Trophoblast cell (in vitro differentiated cells and primary cell): ENCODE measurements around the gene OSTC.

Source experiments
- DNase-seq, 2 donors: peaks; one replicate each; pipeline ENCODE4 v3.0.0-alpha.2; 2016
- H2AFZ ChIP-seq: 2 replicates; pipeline ENCODE4 v1.6.1; 2013; ENCODE audit warnings: low read length, moderate library complexity, mild to moderate bottlenecking; ENCODE audit not compliant: insufficient read depth, poor library complexity
- H2AK5ac ChIP-seq: 2 replicates; pipeline ENCODE4 v1.6.1; 2013; ENCODE audit warnings: mild to moderate bottlenecking, low read length
- H2BK120ac ChIP-seq: 2 replicates; pipeline ENCODE4 v1.6.1; 2013; ENCODE audit warnings: low read length, mild to moderate bottlenecking, moderate library complexity; ENCODE audit not compliant: insufficient read depth, poor library complexity
- H2BK12ac ChIP-seq: 2 replicates; pipeline ENCODE4 v1.6.1; 2013; ENCODE audit warnings: mild to moderate bottlenecking, low read length, moderate library complexity
- H2BK5ac ChIP-seq: 2 replicates; pipeline ENCODE4 v1.6.1; 2013; ENCODE audit warnings: low read length, low read depth, moderate library complexity, mild to moderate bottlenecking; ENCODE audit not compliant: poor library complexity
- H3K14ac ChIP-seq: 2 replicates; pipeline ENCODE4 v1.6.1; 2013; ENCODE audit warnings: mild to moderate bottlenecking, low read length
- H3K18ac ChIP-seq: 2 replicates; pipeline ENCODE4 v1.6.1; 2013; ENCODE audit warnings: mild to moderate bottlenecking, low read length
- H3K23ac ChIP-seq: 2 replicates; pipeline ENCODE4 v1.6.1; 2013; ENCODE audit warnings: low read length
- H3K27ac ChIP-seq: 2 replicates; pipeline ENCODE4 v1.5.1; 2013; ENCODE audit warnings: low read depth, mild to moderate bottlenecking, inconsistent platforms, low read length, moderate library complexity
- H3K27me3 ChIP-seq: 2 replicates; pipeline ENCODE4 v1.6.1; 2013; ENCODE audit warnings: inconsistent platforms, mild to moderate bottlenecking, low read length, moderate library complexity; ENCODE audit not compliant: insufficient read depth
- H3K36me3 ChIP-seq, 2 experiments: 1 replicate in 1 of 2; 2 replicates in 1 of 2; pipeline ENCODE4 v1.6.1; 2013; ENCODE audit warnings: low read length in 2 of 2, mild to moderate bottlenecking in 2 of 2, moderate library complexity in 1 of 2; ENCODE audit not compliant: insufficient read depth in 2 of 2, control insufficient read depth in 1 of 2
- H3K4ac ChIP-seq: 2 replicates; pipeline ENCODE4 v1.6.1; 2013; ENCODE audit warnings: low read depth, mild to moderate bottlenecking, low read length, moderate library complexity
- H3K4me1 ChIP-seq, 2 experiments: 1 replicate in 1 of 2; 2 replicates in 1 of 2; pipeline ENCODE4 v1.6.1; 2013; ENCODE audit warnings: low read length in 2 of 2, mild to moderate bottlenecking in 2 of 2, moderate library complexity in 1 of 2; ENCODE audit not compliant: insufficient read depth in 2 of 2, control insufficient read depth in 1 of 2
- H3K4me2 ChIP-seq: 2 replicates; pipeline ENCODE4 v1.6.1; 2013; ENCODE audit warnings: inconsistent platforms, mild to moderate bottlenecking, low read length, moderate library complexity
- H3K4me3 ChIP-seq: 2 replicates; pipeline ENCODE4 v1.5.1; 2013; ENCODE audit warnings: mild to moderate bottlenecking, low read depth, low read length, inconsistent platforms
- H3K79me1 ChIP-seq: one replicate; pipeline ENCODE4 v1.6.1; 2013; ENCODE audit warnings: low read length
- H3K79me2 ChIP-seq: 2 replicates; pipeline ENCODE4 v1.6.1; 2013; ENCODE audit warnings: low read length, mild to moderate bottlenecking; ENCODE audit not compliant: control insufficient read depth, insufficient read depth, poor library complexity
- H3K9ac ChIP-seq: 2 replicates; pipeline ENCODE4 v1.6.1; 2013; ENCODE audit warnings: mild to moderate bottlenecking, low read length
- H3K9me3 ChIP-seq: 2 replicates; pipeline ENCODE4 v1.6.1; 2013; ENCODE audit warnings: low read depth, mild to moderate bottlenecking, control low read depth, inconsistent platforms, low read length; ENCODE audit not compliant: insufficient read depth
- H4K12ac ChIP-seq: 2 replicates; pipeline ENCODE4 v1.6.1; 2013; ENCODE audit warnings: low read depth, mild to moderate bottlenecking, low read length, moderate library complexity
- H4K8ac ChIP-seq: 2 replicates; pipeline ENCODE4 v1.6.1; 2013; ENCODE audit warnings: low read depth, mild to moderate bottlenecking, low read length, moderate library complexity
- H4K91ac ChIP-seq: one replicate; pipeline ENCODE4 v1.6.1; 2013; ENCODE audit warnings: low read depth, mild to moderate bottlenecking, low read length, moderate library complexity
- WGBS: extraction: QIAGEN DNeasy Blood & Tissue Kit; methylation state at CpG from one replicate; pipeline ENCODE4 v1.1.7; 2013; ENCODE audit warnings: missing lambda C conversion rate; ENCODE audit not compliant: insufficient read length, insufficient coverage; ENCODE audit errors: extremely low coverage; 5-methylcytosine and 5-hydroxymethylcytosine counted together

Gene OSTC

DNA sequence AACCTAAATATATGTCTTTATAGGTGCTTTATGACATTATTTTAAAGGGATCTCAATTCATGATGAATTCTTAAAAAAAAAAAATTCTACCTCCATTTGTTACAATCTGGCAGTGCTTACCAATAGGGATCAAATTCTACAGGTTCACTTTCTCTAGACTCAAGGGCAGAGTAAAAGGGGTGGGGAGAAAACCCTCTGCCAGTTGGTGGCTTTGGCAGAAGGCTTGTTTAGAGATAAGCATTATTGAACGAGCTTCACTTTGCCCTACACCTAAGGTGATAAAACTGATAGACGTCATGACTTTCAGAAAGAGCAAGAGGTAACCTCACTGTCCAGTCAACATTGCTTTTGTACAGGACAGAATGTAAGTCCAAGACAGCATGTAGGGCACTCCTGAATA, 53.6 kb downstream of the OSTC start:
- no peak overlapping the region for H2AFZ ChIP-seq
- no peak overlapping the region for H3K27ac ChIP-seq
- H3K4me3 ChIP-seq = no peak overlapping the region
- no peak overlapping the region for H4K91ac ChIP-seq
- no peaks in the 10 kb centered on the region for H3K36me3 ChIP-seq
- no CpG with 5 or more reads among the region's 2 CpGs for WGBS
- no peaks in the 10 kb centered on the region for H3K9me3 ChIP-seq
- H3K18ac ChIP-seq = no peak overlapping the region
- H3K79me1 ChIP-seq = no peaks in the 10 kb centered on the region
- no peak overlapping the region for H3K14ac ChIP-seq
- H3K4ac ChIP-seq = no peak overlapping the region
- H3K79me2 ChIP-seq = no peaks in the 10 kb centered on the region
- no peak overlapping the region for H2BK5ac ChIP-seq
- H3K27me3 ChIP-seq = no peaks in the 10 kb centered on the region
- H2BK120ac ChIP-seq = no peak overlapping the region
- no peak overlapping the region for H4K12ac ChIP-seq
- no peak overlapping the region for H3K9ac ChIP-seq
- H3K4me1 ChIP-seq = no peaks in the 10 kb centered on the region
- H3K23ac ChIP-seq = no peak overlapping the region
- no peak overlapping the region for H2AK5ac ChIP-seq
- H3K4me2 ChIP-seq = no peak overlapping the region
- no peak overlapping the region for H2BK12ac ChIP-seq
- H4K8ac ChIP-seq = no peak overlapping the region
- no peak for DNase-seq

DNA sequence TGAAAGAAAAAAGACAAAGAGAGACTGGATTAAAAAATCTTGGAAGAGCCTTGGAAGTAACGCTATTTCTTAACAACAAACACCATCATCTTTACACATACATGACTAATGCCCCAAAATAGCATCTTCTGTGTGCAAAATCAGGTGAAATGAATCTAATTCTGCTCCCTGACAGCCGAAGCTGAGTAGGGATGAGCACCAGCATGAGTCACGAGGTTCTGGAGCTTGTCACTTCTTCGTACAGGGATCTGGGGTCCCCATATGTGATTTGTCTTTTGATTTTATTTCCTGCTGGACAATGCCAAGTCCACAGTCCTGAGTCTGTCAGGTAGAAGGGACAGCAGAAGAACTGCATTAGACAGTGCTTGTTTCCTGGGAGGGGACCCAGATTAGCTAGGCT, 55.9 kb downstream of the OSTC start:
- Histone ChIP-seq H3K14ac (no peak overlapping the region), H3K79me1 (no peaks in the 10 kb centered on the region)
- WGBS = no CpG with 5 or more reads among the region's 4 CpGs

DNA sequence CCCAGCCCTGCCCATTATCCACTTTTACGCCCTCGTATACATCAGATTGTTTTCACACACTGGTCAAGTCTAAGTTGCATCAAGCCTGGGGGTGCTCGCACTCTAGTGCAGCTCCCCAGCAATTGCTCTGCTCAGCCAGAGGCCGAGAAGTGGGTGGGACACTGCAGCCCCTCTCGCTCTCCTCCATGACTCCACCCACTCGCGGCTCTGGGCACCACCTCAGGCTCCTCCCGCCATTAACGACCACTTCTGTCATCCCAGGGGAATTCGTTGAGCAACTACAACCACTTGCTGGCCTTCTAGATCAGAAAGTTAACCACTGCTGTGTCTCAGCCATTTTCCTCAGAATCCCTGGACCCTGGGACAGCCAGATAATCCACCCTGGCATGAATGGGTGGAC, 58.8 kb downstream of the OSTC start:
- WGBS = no CpG with 5 or more reads among the region's 10 CpGs

More for the DNA sequence above, 55.9 kb downstream of the OSTC start:
- Histone ChIP-seq H3K4me2 (no peak overlapping the region), H2AK5ac (no peak overlapping the region), H4K12ac (no peak overlapping the region), H3K4ac (no peak overlapping the region), H2BK12ac (no peak overlapping the region), H3K4me1 (no peaks in the 10 kb centered on the region), H2AFZ (no peak overlapping the region), H4K8ac (no peak overlapping the region), H3K27ac (no peak overlapping the region), H3K23ac (no peak overlapping the region), H3K4me3 (no peak overlapping the region), H2BK5ac (no peak overlapping the region), H3K9me3 (no peaks in the 10 kb centered on the region), H3K18ac (no peak overlapping the region), H3K79me2 (no peaks in the 10 kb centered on the region), H3K27me3 (no peaks in the 10 kb centered on the region), H3K36me3 (no peaks in the 10 kb centered on the region), H3K9ac (no peak overlapping the region), H4K91ac (no peak overlapping the region), H2BK120ac (no peak overlapping the region)
- no peak for DNase-seq

GRCh38 chr4:108709722-108710121, 59.3 kb downstream of the OSTC start:
- Histone ChIP-seq H3K27me3 (no peaks in the 10 kb centered on the region), H3K36me3 (no peaks in the 10 kb centered on the region), H3K18ac (no peak overlapping the region), H3K23ac (no peak overlapping the region), H2AK5ac (no peak overlapping the region), H3K9me3 (no peaks in the 10 kb centered on the region), H3K9ac (no peak overlapping the region), H3K4me3 (no peak overlapping the region), H2BK120ac (no peak overlapping the region), H3K79me2 (no peaks in the 10 kb centered on the region), H3K4me1 (no peaks in the 10 kb centered on the region), H4K91ac (no peak overlapping the region), H3K4ac (no peak overlapping the region), H2BK5ac (no peak overlapping the region), H2BK12ac (no peak overlapping the region), H4K12ac (no peak overlapping the region), H3K27ac (no peak overlapping the region), H4K8ac (no peak overlapping the region), H3K4me2 (no peak overlapping the region), H2AFZ (no peak overlapping the region), H3K14ac (no peak overlapping the region), H3K79me1 (no peaks in the 10 kb centered on the region)
- DNase-seq = no peak
- 100% methylated on average over 1 of the region's 7 CpGs for WGBS

More for the DNA sequence above, 58.8 kb downstream of the OSTC start:
- Histone ChIP-seq H3K4me2 (no peak overlapping the region), H3K4ac (no peak overlapping the region), H3K4me1 (no peaks in the 10 kb centered on the region), H3K14ac (no peak overlapping the region), H3K4me3 (no peak overlapping the region), H3K9me3 (no peaks in the 10 kb centered on the region), H4K12ac (no peak overlapping the region), H2AFZ (no peak overlapping the region), H3K27me3 (no peaks in the 10 kb centered on the region), H2BK120ac (no peak overlapping the region), H2BK12ac (no peak overlapping the region), H3K79me2 (no peaks in the 10 kb centered on the region), H3K27ac (no peak overlapping the region), H3K36me3 (no peaks in the 10 kb centered on the region), H3K23ac (no peak overlapping the region), H4K8ac (no peak overlapping the region), H3K18ac (no peak overlapping the region), H2AK5ac (no peak overlapping the region), H4K91ac (no peak overlapping the region), H2BK5ac (no peak overlapping the region), H3K79me1 (no peaks in the 10 kb centered on the region), H3K9ac (no peak overlapping the region)
- DNase-seq = no peak
